Fibroblast of skin of scalp (primary cell): ENCODE results near the gene FAM3C.
"Not testable (repeated sequence)": the region's sequence is repeated elsewhere in the genome, so short reads cannot be mapped to it uniquely, and the experiment has no call there.

Experiments
- DNase-seq: peaks from one replicate; pipeline ENCODE4 v3.0.0-alpha.2; 2013

The FAM3C gene

DNA sequence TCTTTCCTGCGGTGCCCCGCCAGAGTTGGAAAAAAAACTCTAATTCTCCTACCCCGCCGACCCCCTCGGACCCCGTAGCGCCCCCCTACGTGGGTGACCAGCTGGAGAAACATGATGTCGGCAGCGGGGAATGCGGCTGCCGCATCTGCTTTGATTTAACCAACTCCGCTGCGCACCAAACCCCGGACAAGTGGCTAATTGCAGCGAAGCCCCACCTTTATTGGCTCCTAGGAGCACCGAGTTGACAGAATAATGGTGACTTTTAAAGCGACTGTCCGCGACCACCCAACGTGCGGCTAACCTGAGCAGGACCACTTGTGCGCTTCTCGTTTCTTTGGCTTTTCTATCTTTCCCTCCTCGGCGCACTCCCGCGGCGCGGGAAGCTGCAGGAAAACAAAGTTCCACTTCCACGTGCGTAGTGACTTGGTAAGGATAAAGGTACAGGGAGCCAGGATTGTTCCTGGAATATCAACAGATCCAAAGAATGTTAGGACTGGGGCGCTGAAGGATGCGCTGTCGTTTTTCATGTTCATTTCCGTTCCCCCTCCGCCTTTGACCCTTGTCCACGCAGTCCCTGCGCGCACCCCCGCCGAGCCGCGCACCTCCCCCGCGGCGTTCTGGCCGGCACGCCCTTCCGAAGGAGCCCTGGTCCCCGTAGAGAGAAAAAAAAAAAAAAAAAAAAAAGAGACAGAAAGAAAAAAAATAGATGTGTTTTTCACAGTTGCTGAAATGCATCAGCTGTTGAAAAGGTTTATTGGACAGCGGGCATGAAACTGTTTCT is 65.9 kb downstream of the FAM3C start:
- peak; percentile 27 for DNase-seq

DNA sequence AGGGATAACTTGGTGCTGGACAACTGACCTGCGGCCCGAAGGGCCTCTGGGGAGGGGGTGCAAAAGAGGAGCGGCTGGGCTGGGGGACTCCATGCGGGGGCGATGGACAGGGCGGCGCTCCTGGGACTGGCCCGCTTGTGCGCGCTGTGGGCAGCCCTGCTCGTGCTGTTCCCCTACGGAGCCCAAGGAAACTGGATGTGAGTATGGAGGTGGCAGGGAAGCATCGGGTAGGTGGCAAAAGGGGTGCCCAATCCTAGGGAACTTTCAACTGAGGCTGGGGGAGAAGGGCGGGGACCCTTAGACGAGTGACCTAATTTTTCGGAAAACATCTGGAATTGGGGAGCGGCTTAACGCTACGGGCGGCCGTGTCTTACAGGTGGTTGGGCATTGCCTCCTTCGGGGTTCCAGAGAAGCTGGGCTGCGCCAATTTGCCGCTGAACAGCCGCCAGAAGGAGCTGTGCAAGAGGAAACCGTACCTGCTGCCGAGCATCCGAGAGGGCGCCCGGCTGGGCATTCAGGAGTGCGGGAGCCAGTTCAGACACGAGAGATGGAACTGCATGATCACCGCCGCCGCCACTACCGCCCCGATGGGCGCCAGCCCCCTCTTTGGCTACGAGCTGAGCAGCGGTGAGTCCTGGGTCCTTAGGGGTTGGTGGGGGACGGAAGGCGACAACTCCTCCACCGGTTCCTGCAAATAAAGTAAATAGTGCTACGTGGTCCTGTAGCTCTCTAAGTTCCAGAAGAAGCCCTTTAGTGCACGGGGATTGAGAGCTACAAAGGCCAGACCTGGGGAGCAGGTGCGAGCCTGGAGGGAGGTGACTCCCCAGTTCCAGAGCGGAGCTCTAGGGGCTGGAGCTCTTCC is 66.7 kb downstream of the FAM3C start:
- DNase-seq, result no peak

DNA sequence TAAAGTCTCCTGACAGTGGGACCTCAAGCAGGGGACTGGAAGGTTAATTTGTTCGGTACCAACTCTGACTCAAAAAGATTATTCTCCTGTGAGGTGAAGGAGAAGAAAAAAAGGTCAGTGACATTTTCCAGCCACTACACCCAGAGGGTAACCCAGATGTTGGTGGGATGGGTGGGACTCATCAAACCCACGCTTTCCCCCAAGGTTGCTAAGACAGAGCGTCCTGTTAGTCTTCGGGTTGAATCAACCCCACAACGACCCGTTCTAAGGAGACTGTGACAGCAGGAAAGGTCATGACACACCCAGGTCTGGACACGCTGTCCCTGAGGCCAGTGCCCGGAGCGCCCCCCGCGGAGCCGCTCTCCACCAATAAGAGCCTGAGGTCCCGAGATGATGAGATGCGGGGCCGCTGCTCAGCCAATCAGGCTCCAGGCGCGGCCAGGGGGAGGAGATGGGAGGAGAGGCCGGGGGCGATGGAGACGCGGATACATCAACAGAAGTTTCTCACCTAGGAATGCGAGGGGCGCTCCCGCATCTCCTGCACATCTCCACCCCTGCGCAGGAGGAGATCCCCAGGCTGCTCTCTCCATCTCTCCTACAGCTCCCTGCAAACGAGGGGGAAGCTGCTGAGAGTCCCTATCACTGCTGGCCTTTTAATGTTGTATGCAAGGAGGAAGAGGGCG is 67.5 kb downstream of the FAM3C start, which contains the start of gene WNT16:
Gene WNT16, plus strand, starts transcription at position 493 of the 683 bp plus-strand sequence. CDS start 293 bp downstream, outside the sequence.
- DNase-seq, result no peak

DNA sequence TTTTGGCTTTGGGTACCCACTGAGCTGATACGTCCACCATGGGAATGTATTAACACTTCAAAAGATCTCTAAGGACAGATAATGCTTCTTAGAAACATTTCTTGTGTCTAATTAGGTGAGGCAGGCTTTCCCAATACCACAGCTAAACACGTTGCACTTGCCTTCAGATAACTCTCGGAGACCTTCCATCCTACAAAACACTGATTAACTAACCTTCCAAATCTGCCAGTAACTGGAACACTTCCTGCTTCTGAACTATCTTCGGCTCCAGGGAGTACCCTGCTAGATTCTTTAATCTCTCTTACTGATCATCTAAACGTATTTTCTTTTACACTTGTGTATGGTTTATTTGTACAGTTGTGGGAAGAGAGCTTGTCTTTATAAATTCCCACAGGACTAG is 68.4 kb downstream of the FAM3C start:
- DNase-seq, result no peak

DNA sequence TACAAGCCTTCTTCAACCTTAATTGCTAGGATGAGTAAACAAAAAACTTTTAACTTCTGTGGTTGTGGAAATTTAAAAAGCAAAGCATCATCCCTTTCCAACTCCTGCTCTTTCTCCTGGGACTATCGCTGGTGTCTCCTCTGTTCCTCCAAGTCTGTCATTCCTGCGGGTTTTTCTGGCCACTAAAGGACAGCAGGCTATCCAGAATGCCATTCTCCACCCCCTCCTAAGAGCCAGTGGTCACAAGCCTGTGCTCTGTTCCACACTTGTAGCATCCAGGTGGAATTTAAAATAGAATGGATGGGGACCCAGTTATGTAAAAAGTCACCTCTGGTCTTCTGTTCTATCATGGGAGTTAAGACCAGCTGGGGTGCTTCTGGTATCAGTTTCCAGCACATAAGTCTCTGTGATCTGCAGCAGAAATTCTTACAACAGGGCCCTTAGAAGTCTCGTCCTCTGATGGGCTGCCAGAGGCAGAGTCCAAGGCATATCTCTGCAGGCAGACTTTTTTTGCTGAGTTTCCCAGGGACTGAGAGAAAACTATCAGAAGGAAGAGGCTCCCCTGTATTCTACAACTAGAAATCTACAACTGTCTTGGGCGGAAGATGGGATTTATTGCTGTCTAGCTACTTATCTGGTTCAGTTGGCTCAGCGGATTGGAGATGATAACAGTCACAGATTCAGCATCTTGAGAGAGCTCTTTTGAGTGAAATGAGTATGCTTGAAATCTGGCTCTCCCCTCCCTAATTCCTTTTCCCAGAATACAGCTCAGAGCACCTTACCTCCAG is 72.4 kb downstream of the FAM3C start:
- DNase-seq, result no peak

DNA sequence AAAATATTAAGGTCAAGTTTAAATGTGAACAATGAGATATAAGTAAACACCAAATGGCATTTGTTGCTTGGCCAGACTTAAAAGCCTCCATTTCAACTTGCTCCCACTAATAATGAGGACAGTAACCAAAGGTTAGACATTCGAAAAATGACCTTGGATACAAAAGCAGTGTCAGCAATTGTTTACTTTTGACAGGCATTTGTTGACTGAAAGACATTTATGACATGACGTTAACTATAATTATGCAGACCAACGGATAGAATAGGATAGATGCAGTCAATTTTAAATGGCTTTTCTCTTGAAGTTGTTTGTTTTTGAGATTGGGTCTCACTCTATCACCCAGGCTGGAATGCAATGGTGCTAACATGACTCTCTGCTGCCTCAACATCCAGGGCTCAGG is 73.6 kb downstream of the FAM3C start:
- no peak for DNase-seq

DNA sequence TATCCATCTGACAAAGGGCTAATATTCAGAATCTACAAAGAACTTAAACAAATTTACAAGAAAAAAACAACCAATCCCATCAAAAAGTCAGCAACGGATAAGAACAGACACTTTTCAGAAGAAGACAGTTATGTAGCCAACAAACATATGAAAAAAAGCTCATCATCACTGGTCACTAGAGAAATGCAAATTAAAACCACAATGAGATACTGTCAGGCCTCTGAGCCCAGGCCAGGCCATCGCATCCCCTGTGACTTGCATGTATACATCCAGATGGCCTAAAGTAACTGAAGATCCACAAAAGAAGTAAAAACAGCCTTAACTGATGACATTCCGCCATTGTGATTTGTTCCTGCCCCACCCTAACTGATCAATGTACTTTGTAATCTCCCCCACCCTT is 80.9 kb downstream of the FAM3C start:
- DNase-seq, result not testable (repeated sequence)

DNA sequence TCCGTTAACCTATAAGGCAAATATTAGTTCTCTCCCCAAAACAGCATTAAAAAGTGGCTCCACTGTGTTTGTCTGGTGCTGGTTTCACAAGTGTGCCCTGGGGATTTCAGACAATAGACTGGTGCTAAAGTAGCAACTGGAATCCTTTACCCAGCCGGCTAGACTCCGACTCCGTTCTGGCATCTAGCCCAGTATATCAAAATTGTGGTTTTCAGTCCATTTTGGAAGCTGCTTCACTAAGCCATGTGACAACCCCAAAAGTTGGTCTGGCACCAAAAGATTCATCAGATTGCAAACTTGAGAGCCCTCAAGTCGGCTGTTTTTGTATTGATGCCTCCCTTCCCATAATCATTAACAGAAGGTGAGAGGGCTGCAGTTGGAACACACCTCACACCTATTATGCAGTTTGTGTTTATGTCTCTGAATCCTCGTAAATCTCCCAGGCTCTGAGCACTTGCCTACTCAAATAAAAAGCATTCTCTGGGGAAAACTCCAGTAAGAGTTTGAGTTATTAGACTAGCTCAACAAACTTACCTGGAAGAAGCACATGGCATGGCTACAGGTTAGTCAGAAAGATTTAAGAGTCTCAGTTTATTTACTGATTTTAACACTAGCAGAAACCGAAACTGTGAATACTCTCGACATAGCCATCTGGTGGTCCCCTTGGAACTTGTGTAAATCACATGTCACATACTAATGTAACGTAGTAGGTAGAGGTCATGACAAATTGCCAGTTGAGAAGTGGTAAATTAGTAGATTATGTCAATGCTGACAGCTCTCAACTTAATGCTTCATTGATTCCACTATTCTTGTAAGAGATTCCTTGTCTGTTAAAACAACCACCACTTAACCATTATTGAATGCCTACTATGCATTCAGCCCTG is 82.1 kb downstream of the FAM3C start:
- peak; percentile 84 for DNase-seq

DNA sequence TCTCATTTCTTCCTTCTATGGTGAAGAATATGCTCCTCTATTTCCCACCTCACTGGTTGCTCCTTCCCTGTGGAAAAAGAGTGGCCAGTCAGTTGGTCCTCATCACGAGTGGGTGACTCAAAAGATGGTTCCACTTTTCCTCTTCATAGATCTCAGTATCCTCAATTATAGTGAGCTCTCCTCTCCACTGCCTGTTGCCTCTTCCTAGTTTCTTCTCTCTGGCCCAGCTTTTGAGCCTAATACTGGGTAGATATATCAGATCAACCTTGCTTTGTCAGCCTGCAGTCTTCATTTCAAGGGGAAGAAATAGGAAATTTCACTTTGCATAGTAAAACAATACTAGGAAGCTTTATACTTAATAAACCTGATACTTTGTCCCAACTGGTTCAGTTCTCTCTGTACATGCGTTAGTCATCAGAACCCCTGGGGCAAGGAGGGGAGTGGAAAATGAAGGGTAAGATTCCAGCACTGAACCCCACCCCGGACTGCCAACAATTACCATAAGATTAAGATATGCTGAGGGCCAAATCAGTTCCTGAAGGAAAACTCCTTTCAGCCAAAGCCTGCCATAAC is 82.8 kb downstream of the FAM3C start:
- peak; percentile 65 for DNase-seq

DNA sequence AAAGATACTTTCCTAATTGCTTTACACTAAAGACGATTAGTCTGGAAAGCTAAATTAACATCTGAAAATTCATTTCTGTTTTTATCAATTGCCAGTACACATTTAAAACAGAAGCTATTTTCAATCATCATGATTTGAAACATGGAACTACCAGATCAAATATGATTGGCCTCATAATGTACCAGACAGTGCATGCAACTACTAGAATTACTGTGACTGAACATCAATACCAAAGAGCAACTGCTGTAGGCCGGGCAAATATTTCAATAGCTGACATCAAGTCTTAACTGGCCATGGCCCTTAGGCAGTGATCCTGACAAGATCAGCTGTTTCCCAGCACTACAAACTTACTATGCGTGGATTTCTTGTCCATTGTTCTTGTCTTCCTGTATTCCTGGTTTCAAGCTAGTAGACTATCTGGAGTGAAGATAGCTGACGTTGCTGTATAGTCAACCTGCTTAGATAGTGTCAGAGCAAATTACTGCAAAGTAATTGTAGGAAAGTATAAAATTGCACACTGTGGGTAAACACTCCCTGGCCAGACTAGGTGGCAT is 89.0 kb downstream of the FAM3C start:
- no peak for DNase-seq

DNA sequence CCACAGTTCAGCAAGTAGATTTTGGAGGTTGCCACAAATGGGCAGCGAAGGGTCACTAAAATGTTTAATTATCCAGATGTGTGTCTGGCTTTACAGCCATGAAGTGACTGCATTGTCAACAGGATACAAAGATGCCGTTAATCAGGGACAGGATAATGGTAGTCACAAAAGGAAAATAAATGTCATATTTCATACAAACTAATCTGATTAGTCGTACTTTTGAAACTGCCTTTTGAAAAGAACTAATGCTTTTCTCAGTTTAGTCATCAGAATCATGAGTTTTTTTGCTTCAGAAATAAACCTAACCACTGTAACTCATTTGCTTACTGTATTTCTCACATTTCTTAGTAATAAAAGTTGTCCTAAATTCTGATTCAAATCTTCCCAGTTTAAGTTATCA is 89.5 kb downstream of the FAM3C start:
- DNase-seq, result no peak

DNA sequence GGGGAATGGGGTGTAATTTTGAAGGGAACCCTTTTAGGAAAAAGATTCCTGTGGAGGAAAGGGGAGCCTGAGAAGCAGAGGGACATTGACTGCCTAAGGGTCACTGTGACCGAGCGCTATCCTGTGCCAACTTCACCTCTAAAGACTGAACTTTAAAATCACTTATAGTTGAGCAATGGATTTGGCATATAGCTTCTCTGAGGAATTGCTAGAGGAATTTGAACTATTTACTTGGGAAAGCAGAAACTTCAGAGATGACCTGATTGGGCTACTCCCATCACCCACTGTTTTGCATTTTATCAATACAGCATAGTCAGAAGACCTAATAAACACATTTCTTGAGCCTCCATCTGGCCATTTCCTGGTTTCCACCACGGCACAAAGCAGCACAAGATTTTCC is 91.0 kb downstream of the FAM3C start:
- peak; percentile 54 for DNase-seq

DNA sequence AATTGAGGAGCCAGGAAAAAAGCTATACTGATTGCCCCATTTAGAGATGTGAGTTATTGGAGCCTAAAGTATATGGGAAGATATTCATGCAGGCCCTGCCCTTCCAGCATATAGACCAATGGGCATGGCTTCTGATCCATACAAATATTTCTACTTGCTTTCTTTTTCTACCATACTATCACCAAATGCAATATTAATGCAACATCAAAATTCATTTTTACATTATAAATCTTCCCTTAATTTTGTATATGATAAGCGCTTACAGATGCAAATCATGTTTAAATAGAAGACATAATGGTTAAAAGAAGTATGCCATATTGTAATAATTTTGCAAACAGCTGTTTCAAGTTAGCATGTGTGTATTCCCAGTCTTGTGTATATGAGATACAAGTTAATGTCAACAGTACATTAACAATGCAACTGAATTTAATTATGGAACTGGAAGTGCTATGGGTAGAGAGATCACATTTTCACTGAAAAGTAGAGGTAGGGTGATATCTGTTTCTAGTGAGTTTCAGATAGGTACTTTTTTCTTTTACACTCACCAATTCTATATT is 91.9 kb downstream of the FAM3C start:
- DNase-seq, result no peak

DNA sequence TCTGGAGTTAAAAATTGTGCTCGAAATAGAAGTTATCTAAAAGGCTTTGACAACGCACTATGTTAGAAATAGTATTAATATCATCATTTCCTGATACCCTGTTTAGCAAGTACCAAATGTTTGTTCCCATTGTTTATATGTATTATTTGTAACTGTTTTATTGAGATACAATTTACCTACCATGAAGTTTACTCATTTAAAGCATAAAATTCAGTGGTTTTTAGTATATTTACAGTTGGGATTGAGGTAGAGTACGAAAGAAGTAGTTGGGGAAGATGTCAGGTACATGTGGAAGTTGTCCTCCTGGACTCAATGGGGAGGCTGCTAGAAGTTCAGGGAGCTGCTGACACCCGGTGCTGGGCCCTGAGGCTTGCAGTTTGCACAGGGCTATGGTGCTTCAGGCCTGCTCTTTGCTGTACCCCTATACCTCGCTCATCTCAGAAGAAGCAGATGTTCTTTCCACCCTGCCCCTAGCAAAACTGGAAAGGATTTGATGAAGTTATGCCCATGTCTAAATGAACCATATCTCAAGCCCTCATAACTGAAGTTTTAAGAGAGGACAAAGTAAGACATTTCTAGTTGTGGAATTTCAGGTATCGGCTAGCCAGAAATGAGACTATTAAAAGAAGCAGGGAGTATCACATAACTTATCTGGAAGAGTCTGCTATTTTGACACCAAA is 92.5 kb downstream of the FAM3C start:
- DNase-seq, result no peak

DNA sequence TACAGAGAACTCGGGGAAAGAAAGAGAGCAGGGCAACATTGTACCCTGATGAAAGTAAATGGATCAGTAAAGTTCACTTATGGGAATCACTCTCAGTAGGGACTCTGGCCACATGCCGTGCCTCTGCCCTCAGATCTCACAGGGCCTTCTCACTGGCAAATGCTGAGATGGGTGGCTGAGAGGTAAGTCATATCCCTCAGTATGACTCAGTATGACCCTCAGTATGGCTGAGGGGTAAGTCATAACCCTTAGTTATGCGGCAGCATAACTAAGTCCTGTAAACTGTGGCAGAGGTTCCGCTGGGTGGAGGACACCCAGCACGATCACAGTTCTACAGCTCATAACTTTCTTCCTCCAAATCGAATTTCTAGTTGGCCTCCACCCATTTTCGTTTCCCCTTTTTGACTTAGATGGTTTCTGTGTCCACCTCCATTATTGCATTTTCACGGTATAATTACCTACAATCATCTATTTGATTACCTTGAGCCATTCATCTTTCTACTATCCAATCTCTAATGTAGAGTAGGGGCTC is 93.8 kb downstream of the FAM3C start:
- DNase-seq, result peak; percentile 87

DNA sequence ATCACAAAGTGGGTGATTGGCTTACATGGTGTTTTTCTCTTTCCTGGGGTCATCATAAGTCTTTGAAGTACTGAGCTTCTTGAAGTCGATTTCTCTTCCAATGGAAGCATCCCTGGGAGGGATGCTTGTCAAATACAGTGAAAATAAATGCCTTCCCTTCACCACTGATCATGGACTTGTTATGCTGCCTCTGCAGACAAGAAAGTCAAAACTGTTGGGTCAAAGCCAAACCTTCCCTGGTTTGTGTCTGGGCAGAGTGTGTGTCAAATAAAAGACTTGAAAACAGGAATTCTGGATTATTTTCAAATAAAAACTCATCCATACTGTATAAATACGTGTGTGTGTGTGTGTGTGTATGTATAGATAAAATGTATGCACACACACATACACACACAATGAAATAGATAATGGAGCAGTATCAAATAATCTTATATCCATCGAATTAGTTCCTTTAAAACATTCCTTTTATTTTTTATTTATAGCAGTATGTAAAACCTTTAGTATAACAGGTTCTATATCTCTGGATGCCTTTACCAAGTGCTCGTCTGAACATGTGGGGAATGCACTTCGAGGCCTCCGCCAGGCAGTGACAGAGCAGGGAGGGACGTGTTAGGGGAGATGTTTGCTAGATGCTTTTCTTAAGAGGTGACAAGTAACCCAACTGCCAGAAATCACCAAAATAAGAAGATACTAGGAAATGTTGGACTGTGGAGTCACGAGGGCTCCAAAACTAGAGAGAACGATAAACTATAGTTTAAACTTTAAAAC is 94.5 kb downstream of the FAM3C start:
- peak; percentile 65 for DNase-seq

DNA sequence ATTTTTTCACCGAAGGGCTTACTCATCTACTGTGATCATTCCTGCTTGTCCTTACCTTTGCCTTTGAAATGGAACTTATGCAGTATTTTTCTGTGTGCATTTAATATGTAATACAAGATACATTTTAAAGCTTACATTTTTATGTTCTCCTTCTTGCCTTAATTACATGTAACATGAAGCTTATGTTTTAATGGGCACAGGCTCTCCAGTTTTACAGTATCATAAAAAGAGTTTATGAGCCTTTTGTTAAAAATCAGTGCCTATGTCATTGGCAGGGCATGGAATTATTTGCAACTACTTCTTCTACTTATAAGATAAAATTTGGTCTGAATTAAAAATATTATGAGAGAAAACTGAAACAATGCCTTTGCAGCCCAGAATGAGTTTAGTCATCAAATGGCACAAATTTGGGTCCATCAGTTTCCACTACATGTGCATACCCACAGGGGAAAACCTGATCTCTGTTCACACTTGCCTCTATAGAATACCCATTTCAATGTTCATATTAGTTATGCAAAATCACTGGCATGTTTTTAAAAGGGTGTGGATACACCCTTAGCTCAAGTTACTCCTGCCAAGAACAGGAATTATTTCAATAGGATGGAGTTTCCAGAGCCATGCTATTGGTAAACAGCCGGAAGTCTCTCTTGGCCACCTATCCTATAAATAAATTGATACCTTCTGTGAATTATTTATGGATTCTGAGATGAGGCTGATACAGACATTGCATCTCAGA is 95.3 kb downstream of the FAM3C start:
- no peak for DNase-seq
